Keratinocyte (primary cell): ENCODE results near the gene HMCN1. TPM values are rescaled to one million over a fixed set of nuclear protein-coding genes. Genes with fewer than 3 reads are reported as not detected.

Experiments used
- DNase-seq: peaks from one replicate; pipeline ENCODE4 v3.0.0-alpha.2; 2011; ENCODE audit warnings: low read depth, missing footprints, low spot score
- FAIRE-seq: peaks from 2 replicates; lab custom pipeline; 2011; peaks lifted over from hg19 to GRCh38; lab: Jason Lieb, UNC
- H2AFZ ChIP-seq: 2 replicates; pipeline ENCODE4 v1.6.0; 2012; ENCODE audit warnings: low read length, control low read depth, inconsistent platforms; ENCODE audit not compliant: control insufficient read depth
- H3K27ac ChIP-seq: 2 replicates; pipeline ENCODE4 v1.5.1; 2011; ENCODE audit warnings: low read length; ENCODE audit not compliant: control insufficient read depth, insufficient read depth
- H3K27me3 ChIP-seq: 3 replicates; pipeline ENCODE4 v1.6.0; 2011; ENCODE audit warnings: low read length; ENCODE audit not compliant: control insufficient read depth, insufficient read depth; ENCODE audit errors: extremely low read depth
- H3K36me3 ChIP-seq, 2 experiments: 2 replicates in 1 of 2; 3 replicates in 1 of 2; pipeline ENCODE4 v1.5.1; 2011; ENCODE audit warnings: low read length in 2 of 2, mild to moderate bottlenecking in 1 of 2; ENCODE audit not compliant: control insufficient read depth in 2 of 2, insufficient read depth in 2 of 2; ENCODE audit errors: extremely low read depth in 1 of 2
- H3K4me1 ChIP-seq: 3 replicates; pipeline ENCODE4 v1.5.1; 2011; ENCODE audit warnings: low read length; ENCODE audit not compliant: control insufficient read depth, insufficient read depth; ENCODE audit errors: extremely low read depth
- H3K4me2 ChIP-seq: 3 replicates; pipeline ENCODE4 v1.6.0; 2011; ENCODE audit warnings: low read depth, low read length; ENCODE audit not compliant: control insufficient read depth, insufficient read depth; ENCODE audit errors: extremely low read depth
- H3K4me3 ChIP-seq, 3 experiments: fragments of 200-600 bp in 1 of 3; sonication (generic) in 1 of 3; 2 replicates in 2 of 3; 3 replicates in 1 of 3; pipeline ENCODE4 v1.5.1; 2011 to 2016; ENCODE audit warnings: low read length in 3 of 3, mild to moderate bottlenecking in 3 of 3, control low read depth in 2 of 3, inconsistent platforms in 1 of 3, low read depth in 1 of 3, mixed read lengths in 1 of 3, mixed run types in 1 of 3, moderate library complexity in 1 of 3; ENCODE audit not compliant: control insufficient read depth in 2 of 3, insufficient read depth in 2 of 3; ENCODE audit errors: extremely low read depth in 1 of 3
- H3K79me2 ChIP-seq: 2 replicates; pipeline ENCODE4 v1.6.0; 2012; ENCODE audit warnings: low read length; ENCODE audit not compliant: control insufficient read depth, insufficient read depth
- H3K9ac ChIP-seq: 3 replicates; pipeline ENCODE4 v1.6.0; 2011; ENCODE audit warnings: low read length; ENCODE audit not compliant: control insufficient read depth, insufficient read depth; ENCODE audit errors: extremely low read depth
- H3K9me1 ChIP-seq: 3 replicates; pipeline ENCODE4 v1.6.0; 2011; ENCODE audit warnings: low read length; ENCODE audit not compliant: control insufficient read depth, insufficient read depth; ENCODE audit errors: extremely low read depth
- H3K9me3 ChIP-seq: 2 replicates; pipeline ENCODE4 v1.5.1; 2012; ENCODE audit warnings: low read depth, low read length; ENCODE audit not compliant: control insufficient read depth
- H4K20me1 ChIP-seq: 3 replicates; pipeline ENCODE4 v1.6.0; 2011; ENCODE audit warnings: low read length; ENCODE audit not compliant: control insufficient read depth, insufficient read depth; ENCODE audit errors: extremely low read depth
- EZH2 ChIP-seq: IDR thresholded peaks from one replicate; pipeline ENCODE4 v1.6.1; 2012; ENCODE audit warnings: inconsistent platforms, mild to moderate bottlenecking, low read length, moderate library complexity
- dilution Hi-C: fragments of 300-500 bp; cut with MboI; formaldehyde crosslinking; loops from one replicate; pipeline ENCODE4 v1.7.0; 2020; ENCODE audit warnings: low sequenced_read_pairs; ENCODE audit not compliant: extremely low pct_ligation_motif_present
- polyA plus RNA-seq, 5 experiments: library from polyadenylated mRNA; depleted of rRNA in 3 of 5; stranded (reverse) in 3 of 5; stranded (forward) in 1 of 5; unstranded in 1 of 5; fragments of >200 nt; gene quantifications; 1 replicate in 1 of 5; 2 replicates in 3 of 5; 3 replicates in 1 of 5; pipeline versions ENCODE4 v1.2.1 to v1.2.3, GENCODE V29; 2011 to 2012; ENCODE audit warnings: missing spikeins in 2 of 5, low read depth in 1 of 5, low replicate concordance in 1 of 5
- TF ChIP-seq, protein P1 (sequence below), 3 experiments: IDR thresholded peaks in 1 of 3; conservative IDR thresholded peaks in 1 of 3; optimal IDR thresholded peaks in 1 of 3; 2 replicates in 2 of 3; 3 replicates in 1 of 3; pipeline versions ENCODE3 to v1.5.1; 2011; ENCODE audit warnings: low read length in 3 of 3, mild to moderate bottlenecking in 3 of 3, moderate library complexity in 2 of 3, control low read depth in 1 of 3, inconsistent platforms in 1 of 3; ENCODE audit not compliant: insufficient read depth in 2 of 3; ENCODE audit errors: extremely low read depth in 1 of 3

HMCN1 gene
- polyA plus RNA-seq, 1 donor (not counting 4 experiments of a cell fraction or from before 2014, with no cell fraction given) = 1.8 TPM

DNA sequence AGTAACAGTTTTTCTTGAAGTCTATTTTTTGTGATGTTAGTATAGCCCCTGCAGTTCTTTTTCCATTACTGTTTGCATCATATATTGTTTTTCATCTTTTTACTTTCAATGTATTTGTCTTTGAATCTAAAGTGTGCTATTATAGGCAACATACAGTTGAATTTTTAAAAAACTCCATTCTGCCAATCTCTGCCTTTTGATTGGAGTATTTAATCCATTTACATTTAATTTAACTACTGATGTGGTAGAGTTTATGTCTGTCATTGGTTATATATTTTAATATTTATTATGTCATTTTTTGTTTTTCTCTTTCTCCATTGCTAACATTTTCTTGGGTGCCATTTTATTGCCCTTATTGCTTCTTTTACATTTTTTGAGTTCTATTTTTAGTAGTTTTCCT lies 296.3 kb downstream of the HMCN1 start:
- no peaks in the 10 kb centered on the region for H3K9me3 ChIP-seq
- dilution Hi-C loops = no loop called here
- FAIRE-seq = no peak
- no peak overlapping the region for H3K4me2 ChIP-seq
- no peaks in the 10 kb centered on the region for H4K20me1 ChIP-seq
- no peak for TF ChIP-seq EZH2
- TF ChIP-seq, protein P1, sequence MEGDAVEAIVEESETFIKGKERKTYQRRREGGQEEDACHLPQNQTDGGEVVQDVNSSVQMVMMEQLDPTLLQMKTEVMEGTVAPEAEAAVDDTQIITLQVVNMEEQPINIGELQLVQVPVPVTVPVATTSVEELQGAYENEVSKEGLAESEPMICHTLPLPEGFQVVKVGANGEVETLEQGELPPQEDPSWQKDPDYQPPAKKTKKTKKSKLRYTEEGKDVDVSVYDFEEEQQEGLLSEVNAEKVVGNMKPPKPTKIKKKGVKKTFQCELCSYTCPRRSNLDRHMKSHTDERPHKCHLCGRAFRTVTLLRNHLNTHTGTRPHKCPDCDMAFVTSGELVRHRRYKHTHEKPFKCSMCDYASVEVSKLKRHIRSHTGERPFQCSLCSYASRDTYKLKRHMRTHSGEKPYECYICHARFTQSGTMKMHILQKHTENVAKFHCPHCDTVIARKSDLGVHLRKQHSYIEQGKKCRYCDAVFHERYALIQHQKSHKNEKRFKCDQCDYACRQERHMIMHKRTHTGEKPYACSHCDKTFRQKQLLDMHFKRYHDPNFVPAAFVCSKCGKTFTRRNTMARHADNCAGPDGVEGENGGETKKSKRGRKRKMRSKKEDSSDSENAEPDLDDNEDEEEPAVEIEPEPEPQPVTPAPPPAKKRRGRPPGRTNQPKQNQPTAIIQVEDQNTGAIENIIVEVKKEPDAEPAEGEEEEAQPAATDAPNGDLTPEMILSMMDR (optimal IDR thresholded peaks at IDR 0.05 in 1 of 3, IDR thresholded peaks at IDR 0.05 in 1 of 3, conservative IDR thresholded peaks at IDR 0.05 in 1 of 3; ENCODE audit: extremely low read depth in 1 of 3, insufficient read depth in 2 of 3, low read length in 3 of 3) = no peak
- no peaks in the 10 kb centered on the region for H3K27me3 ChIP-seq
- no peak for DNase-seq
- no peak overlapping the region for H3K4me3 ChIP-seq
- H3K9ac ChIP-seq = no peak overlapping the region
- H3K36me3 ChIP-seq = no peaks in the 10 kb centered on the region
- no peaks in the 10 kb centered on the region for H3K9me1 ChIP-seq
- H3K27ac ChIP-seq = no peak overlapping the region
- no peaks in the 10 kb centered on the region for H3K79me2 ChIP-seq
- peaks cover 5% of the 10 kb centered on the region for H3K4me1 ChIP-seq
- no peak overlapping the region for H2AFZ ChIP-seq

DNA sequence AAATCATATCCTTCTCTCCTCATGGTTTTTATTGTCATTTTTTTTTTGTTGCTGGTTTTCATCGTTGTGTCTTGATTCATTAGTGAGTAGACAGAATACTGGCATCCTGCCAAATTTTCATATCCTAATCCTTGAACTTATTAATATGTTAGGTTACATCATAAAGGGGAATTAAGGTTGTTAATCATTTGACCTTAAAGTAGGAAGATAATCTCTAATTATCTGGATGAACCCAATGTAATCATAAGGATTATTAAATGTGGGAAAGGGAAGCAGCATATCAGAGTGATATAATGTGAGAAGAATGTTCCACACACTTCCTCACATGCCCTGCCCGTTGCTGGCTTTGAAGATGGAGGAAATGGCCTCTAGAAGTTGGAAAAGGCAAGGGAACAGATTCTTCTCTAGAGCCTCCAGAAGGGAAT lies 299.7 kb downstream of the HMCN1 start:
- Histone ChIP-seq H3K27ac (no peak overlapping the region), H3K9me1 (no peaks in the 10 kb centered on the region), H3K27me3 (no peaks in the 10 kb centered on the region), H3K9me3 (no peaks in the 10 kb centered on the region), H4K20me1 (no peaks in the 10 kb centered on the region), H3K79me2 (no peaks in the 10 kb centered on the region), H3K4me1 (peaks cover 5% of the 10 kb centered on the region), H3K4me2 (peak overlapping the region; percentile 19), H3K9ac (no peak overlapping the region), H2AFZ (peak overlapping the region; percentile 76), H3K36me3 (no peaks in the 10 kb centered on the region), H3K4me3 (no peak overlapping the region)
- FAIRE-seq = peak; percentile 68
- TF ChIP-seq, protein P1 (optimal IDR thresholded peaks at IDR 0.05 in 1 of 3, IDR thresholded peaks at IDR 0.05 in 1 of 3, conservative IDR thresholded peaks at IDR 0.05 in 1 of 3; ENCODE audit: extremely low read depth in 1 of 3, insufficient read depth in 2 of 3, low read length in 3 of 3) = no peak
- no peak for TF ChIP-seq EZH2
- no peak for DNase-seq
- dilution Hi-C loops = no loop called here
